ENCODE results near the gene MAP3K21.

Gene MAP3K21

DNA sequence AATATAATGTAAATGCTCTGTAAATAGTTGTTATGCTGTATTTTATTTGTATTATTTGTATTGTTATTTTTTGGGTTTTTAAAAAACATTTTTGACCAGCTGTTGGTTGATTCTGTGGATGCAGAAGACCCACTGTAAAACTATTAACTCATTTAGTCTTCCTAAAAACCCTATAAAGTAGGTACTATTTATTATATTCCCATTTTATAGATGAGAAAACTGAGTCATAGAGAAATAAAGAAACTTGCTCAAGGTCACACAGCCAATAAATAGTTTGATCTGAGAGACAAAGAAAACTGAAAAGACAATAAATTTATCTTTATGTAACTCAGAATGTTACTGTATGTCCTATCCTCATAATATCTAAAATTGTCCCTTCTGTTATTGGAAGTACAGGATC is 1.2 kb upstream of the MAP3K21 start:
- DNase-seq = no peak

DNA sequence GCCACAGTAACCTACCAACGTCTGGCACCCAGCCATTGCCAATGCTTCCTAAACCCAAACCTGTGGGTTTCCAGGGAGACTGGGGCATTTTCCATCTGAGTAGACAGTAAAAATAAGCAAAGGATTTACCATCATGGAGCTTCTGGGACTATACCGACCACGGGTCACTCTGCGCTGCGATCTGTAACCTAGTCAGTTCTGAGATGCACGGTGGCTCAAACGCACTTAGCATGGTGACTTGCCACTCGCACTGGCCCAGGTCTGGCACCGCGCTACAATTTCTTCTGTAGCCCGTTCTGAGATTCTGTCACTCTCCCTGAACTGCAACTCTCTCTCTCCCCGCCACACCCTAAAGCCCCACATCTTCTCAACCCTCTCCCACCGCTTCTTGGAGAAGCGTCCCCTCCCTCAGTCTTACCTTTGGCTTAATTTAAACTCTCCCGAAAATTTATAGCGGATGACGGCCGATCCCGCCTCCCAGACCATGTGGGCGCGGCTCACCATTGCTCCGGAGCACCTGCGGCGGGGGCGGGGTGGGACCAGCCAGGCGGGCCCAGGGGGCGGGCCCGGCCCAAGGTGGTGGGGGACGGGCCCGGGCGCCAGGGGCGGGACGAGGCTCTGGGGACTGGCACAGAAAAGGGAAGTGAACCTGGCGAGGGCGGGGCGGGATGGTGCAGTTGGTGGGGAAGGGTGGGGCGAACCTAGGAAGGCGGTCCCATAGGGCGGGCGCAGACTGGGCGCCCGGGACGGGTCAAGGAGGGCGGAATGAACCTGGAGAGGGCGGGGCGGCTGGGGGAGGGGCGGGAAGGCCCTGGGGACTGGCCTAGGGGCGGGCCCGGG is 493 bp upstream of the MAP3K21 start:
- DNase-seq = peak in 48 of 56 donors; percentile 6 to 83 (median 40)

DNA sequence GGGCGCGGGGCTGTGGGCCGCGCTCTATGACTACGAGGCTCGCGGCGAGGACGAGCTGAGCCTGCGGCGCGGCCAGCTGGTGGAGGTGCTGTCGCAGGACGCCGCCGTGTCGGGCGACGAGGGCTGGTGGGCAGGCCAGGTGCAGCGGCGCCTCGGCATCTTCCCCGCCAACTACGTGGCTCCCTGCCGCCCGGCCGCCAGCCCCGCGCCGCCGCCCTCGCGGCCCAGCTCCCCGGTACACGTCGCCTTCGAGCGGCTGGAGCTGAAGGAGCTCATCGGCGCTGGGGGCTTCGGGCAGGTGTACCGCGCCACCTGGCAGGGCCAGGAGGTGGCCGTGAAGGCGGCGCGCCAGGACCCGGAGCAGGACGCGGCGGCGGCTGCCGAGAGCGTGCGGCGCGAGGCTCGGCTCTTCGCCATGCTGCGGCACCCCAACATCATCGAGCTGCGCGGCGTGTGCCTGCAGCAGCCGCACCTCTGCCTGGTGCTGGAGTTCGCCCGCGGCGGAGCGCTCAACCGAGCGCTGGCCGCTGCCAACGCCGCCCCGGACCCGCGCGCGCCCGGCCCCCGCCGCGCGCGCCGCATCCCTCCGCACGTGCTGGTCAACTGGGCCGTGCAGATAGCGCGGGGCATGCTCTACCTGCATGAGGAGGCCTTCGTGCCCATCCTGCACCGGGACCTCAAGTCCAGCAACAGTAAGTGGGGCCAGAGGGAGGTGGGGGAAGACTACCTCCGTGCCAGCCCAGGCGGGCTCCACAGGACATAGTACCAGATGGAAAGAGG is 808 bp downstream of the MAP3K21 start:
- DNase-seq = peak in 10 of 56 donors; percentile 1 to 39 (median 6)

DNA sequence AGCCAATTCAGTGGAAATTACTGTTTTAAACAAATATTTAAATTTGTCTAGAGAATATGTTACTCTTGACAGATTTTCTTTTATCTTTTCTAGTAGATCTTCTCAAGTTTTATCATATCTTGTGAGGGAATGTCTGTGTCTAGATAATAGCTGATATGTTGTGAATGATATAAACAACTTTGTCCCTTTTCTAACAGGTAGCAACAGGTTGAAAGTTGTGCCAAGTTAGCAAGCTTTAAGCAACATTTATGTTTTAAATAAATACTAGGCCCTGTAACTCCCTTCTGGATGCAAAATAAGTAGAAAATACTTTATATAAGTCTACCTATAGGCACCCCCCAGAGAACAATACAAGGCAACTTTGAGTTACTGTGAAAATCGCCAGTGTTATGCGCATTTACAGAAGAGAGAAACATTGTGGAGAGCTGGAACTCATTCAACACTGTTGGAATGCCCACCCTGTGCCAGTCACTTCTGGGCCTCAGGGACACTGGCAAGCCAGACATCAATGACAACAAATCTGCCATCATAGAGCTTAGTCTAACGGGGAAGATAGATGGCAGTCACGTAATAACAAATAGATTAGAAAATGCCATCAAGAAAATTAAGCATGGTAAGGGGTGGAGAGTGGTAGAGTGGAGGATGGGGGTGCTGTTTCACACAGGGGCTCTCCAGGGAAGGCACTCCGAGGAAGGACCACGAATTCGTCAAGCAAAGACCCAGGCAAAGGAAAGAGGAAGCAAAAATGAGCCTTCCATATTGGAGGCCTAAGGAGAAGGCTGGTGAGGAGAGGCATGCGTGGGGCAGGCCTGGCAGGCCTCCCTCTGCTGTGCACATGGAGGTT is 4.4 kb downstream of the MAP3K21 start:
- no peak for DNase-seq

DNA sequence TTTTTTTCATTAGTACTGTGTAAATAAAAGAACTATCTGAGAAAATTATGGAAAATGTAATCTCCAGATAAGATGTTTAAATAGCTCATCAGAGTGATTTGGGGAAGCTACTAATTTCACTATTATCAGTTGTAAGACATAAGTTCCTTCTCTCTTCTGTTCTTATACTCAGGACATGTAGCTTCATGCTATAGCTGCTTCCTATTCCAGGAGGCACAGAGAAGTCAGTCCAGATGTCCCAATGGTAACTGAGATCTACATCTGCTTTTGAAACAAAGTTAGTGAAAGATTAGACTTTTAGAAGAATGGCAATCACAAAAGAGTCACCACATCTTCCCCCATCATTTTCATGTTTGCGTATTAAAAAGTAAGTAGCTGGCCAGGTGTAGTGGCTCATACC is 5.6 kb downstream of the MAP3K21 start:
- DNase-seq = no peak

DNA sequence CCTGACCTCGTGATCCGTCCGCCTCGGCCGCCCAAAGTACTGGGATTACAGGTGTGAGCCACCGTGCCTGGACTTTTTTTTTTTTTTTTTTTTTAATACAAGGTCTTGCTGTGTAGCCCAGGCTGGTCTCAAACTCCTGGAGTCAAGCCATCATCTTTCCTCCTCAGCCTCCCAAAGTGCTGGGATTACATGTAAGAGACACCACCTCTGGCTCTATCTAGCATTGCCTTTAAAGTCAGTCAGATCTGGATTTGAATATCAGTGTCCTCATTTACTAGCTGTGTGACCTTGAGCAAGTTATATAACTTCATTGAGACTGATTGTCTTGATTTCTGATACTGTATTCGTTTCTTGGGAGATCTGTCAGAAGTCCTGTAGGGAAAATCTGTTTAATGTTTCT is 6.6 kb downstream of the MAP3K21 start:
- DNase-seq = no peak

DNA sequence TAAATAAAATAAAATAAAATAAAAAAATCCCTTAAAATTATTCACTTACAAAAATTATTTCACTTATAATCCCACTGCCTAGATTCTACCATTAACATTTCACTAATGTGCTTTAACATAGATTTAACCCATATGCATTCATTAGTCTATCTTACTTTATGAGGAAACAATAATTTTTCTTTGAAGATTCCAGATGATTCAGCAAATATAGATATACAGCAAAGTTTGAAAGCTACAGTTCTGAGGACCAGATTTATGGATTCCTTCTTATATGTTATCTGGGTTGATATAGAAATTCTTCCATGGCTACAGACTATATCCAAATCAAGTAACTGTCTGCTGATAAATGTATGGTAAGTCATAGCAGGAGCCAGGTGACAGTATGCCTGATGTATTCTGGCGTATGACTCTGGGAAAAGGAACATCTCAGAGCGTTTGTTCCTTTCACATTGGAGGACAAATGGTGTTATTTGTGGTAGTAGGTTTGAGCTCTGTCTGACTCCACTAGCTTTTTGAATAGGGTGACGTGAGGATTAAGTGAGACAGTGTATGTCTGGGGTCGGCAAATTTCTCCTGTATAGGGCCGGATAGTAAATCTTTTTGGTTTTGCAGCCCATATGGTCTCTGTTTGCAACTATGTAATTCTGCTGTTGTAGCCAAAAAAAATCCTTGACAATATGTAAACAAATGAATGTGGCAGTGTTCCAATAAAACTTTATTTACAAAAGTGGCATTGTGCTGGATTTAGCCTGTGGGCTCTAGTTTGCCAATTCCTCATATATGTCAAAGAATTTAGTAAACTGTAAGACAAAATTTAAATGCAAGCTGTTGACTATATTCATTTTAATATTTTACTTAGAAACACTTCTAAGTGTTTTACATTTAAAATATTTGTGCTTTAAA is 9.3 kb downstream of the MAP3K21 start:
- no peak for DNase-seq

DNA sequence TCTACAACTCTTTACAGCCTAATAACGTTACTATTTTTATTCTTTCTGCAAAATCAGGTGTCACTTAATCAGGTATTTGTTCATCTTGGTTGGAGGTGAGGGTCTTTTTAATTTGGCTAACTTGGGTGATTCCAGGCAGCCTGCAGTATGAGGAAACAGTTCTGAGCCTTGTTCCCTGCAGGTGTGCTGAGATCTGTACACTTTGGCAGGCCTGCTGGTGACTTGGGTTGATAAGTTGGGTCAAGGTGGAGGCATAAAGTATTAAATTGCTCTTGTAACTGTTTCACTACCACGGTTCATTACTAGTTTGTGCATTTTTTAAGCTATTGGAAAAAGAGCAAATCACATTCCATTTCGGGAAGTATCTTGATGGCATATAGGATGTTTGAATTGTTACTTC is 10.0 kb downstream of the MAP3K21 start:
- DNase-seq = no peak

DNA sequence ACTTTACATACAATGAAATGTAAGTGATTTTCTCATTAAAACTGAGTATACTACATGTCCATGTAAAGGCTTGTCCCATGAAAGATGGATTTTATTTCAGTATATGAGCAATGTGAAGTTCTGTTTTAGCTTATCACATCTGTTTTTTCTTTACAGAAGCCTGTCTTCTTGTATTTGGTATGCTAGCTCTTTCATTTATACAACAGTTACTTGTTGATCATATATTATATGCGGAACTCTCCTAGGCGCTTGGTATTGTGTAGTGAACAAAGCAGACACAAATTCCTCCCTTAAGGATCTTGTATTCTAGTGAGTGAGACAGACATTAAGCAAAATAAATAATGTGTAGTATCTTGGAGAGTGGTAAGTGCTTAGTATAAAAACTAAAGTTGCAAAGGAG is 10.6 kb downstream of the MAP3K21 start:
- no peak for DNase-seq

DNA sequence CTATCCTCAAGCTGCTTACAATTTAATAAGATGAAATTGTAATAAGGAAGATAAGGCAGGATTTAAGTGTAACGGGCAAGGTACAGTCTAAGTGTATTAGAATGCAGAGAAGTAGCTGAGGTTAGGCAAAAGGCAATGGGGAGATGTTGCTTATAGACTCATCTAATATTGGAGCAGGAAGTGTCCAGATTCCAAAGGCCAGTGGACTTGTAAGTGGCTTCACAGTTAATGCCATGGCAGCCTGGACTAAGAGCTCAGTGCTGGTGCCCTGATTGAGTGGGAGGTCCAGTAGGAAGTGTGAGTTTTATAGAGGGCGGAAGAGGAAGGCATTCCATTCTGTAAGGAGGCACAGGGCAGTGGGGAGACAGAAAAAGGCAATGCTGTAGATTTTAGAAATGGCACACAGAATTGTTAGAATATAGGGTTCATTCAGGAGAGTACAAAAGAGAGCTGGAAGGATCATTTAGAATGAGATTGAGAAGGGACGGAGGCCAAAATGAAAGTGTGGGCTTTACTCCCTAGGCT is 12.6 kb downstream of the MAP3K21 start:
- DNase-seq = no peak

DNA sequence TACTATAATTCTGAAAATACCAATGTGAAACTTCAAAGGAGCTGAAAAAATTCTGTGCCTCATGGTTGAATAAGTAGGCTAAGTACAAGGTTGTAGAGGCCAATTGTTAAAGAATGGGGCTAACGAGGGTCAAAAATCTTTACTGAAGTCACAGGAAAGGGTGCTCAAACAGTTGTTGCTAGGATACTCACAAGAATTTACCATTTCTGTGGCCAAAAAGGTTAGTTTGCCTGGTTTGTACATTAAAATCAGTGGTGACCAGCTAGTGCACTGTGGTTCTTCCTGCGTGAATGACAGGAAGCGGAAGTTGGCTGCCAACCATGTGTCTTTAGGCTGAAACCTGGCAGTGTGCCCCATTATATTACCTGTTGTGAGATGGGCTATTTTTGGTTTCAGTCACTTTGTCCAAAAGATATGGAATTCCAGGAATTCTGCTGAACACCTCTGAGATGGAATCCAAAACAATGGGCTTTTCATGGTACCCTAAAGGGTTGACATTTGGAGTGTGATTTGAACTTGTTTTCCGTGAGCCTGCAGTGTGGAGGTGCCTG is 13.5 kb downstream of the MAP3K21 start:
- no peak for DNase-seq

DNA sequence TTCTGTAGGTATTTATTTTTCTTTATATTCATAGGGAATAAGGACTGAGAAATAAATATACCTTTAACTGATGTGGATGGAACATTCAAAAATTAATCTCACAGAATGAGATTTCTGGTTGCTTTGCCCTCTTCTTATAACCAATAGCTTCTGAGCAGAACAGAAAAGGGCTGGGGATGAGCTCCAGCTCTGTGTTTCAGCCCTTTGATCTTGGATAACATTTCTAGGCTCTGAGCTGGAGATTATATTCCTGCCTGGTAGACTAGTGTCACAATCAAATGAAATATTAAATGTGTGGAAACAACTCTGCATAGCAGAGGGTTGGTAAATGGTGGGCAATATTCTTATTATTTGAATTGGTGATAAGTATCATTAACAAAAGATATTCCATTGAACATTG is 14.6 kb downstream of the MAP3K21 start:
- no peak for DNase-seq

DNA sequence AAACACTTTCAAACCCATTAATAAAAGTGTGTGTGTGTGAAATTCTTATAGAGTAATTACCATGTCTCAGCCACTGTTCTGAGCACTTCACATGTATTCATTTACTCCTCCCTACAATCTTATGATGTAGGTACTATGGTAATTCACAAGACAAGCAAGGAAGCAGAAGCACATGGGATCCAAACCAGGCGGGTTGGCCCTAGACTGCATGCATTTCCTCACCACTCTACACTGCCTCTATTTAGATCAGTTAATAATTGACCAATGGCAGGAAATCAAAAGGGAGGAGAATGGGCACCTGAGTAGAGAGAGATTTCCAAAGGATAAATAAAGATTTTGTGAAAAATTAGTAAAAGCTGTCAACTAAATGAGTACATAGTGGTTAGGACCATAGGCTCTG is 15.7 kb downstream of the MAP3K21 start:
- no peak for DNase-seq

DNA sequence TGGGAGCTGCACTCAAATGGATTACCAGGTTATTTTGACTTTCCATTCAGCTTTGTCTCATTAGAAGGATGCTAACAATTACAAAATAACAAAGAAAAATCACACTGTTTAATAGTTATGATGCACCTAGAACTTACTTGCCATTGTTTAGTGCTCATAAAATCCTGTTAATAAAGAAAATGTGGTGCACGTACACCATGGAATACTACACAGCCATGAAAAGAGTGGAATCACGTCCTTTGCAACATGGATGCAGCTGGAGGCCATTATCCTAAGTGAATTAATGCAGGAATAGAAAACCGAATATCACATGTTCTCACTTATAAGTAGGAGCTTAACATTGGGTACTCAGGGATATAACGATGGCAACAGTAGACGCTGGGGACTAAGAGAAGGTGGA is 19.8 kb downstream of the MAP3K21 start:
- DNase-seq = no peak

DNA sequence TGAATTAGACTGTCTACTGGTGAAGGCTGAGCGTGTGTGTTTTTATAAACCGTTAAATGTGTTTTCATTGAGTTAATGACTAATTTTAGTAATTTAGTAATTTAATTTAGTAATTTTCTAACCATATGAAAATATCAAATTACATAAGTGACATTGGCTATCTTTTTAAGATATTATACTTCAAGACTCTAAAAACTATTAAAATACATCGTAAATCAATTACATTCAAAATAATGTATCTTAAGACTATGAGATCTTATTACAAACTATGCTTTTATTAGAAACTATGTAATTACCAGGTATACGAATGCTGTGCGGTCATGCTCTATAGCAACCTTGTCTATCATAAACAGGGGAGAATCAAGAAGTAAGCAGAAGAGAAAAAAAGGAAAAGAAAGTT is 21.6 kb downstream of the MAP3K21 start:
- DNase-seq = no peak

DNA sequence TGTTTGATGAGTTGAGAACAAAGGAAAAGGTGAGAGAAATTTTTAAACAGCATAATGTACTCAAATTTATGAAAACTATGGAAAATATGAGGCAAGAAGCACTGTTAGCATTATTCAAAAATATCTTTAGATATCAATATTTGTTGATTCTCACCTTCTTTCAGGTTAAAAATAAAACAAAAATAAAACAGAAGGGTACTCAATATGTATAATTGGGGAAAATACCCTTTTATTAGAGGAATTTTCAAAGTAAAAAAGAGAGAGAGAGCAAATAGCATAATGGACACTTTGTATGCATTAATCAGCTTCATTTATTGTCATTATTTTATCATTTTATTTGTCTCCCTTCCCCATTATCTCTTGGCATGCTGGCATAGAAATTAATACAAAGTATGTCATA is 27.5 kb downstream of the MAP3K21 start:
- DNase-seq = no peak

DNA sequence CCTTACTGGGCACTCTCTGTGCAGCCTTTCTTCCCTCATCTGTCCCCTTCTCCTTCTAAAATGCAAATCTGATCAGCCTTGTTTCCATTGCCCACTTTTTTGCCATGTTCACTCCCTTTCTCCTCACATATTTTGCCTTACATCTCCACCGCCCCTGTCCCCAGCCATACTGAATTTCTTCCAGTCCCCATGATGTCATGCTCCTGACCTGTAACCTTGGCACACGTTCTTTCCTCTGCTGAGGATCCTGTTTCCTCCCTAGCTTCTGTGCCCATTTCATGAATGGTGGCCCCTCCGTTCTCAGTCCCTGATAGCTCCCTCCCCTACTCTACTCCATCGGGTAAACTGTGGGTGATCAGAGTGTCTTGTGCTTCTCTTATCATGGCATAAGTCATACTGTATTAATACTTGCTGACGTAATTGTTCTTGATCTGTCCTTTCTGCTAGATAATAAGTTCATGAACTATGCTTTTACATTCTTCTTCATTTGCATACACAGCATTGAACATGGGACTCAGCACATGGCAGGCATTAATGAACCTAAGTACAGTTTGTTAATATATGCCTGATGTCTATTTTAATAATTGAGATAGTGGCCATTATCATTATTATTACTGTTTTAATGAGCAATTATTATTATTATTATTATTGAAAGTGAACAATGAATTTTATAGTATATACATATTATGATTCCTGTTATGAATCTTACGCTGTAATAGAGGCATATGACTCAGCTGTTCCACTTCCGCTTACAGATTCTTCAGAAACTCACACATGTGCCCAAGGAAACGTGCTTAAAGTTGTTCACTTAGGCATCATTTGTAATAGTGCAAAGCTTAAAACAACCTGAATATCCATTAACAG is 28.5 kb downstream of the MAP3K21 start:
- DNase-seq = no peak

DNA sequence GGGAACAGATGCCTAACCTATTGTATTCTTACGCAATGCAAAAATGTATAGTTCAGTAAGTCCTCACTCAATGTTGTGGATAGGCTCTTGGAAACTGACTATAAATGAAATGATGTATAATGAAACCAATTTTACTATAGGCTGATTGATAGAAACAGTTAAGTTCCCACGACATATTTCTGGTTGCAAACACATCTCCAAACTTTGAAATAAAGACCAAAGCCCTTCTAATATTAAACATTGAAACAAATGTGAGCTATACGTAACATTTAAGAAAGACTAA is 29.1 kb downstream of the MAP3K21 start:
- no peak for DNase-seq

DNA sequence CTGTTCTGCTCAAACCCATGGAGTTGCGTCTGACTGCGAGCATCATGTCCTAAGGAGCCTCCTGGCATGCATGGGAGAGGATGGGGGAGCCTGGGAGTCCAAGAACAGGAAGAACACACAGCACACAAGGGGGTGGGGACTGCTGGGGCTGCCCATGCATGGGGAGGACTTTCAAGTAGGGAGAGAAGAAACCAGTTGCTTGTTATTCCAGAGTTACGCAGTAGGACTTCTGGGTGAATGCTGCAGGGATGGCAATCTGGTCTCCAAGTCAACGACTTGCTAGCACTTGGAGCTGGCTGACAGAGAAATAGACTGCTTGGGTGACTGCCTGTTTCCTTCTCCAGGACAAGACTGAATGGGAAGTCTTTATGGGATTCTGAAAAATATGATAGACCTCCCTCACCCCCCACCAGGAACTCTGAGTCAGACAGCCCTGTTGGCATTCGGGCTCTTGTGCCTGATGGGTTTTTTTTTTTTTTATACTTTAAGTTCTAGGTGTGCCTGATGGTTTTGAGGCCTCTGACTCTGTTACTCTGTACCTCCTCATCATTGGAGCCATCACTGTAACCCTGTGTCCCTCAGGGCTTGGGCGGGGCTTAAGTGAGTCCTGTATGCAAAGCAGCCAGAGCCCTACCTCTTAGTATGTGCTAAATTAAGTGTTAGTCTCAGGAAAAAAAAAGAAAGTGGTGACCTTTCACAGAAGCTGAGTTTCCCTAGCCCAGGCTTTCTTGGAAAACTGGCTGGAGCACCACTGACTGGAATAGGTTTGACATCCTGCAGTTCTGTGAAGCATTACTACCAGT is 30.3 kb downstream of the MAP3K21 start:
- DNase-seq = no peak
